ENCODE results near the gene CPED1.

DNA sequence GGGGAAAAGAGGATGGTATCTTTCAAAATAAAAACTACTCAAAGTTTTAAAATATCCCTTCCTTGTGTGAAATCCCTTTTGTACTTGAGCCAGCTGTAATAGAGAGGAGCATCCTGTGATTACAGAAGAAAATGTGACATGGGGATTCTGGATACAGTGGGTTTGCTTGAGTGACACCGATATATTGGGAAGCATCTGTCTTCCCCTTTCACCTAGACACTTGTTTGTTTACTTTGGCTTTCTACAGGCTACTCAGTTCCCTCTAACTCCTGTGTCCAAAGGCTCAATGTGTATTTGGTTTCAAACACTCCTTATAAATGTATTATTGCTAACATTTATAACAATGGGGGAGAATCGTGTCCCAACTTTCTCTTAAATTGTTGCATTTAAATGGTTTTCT, 24.4 kb downstream of the CPED1 start:
- TF ChIP-seq, protein P1, sequence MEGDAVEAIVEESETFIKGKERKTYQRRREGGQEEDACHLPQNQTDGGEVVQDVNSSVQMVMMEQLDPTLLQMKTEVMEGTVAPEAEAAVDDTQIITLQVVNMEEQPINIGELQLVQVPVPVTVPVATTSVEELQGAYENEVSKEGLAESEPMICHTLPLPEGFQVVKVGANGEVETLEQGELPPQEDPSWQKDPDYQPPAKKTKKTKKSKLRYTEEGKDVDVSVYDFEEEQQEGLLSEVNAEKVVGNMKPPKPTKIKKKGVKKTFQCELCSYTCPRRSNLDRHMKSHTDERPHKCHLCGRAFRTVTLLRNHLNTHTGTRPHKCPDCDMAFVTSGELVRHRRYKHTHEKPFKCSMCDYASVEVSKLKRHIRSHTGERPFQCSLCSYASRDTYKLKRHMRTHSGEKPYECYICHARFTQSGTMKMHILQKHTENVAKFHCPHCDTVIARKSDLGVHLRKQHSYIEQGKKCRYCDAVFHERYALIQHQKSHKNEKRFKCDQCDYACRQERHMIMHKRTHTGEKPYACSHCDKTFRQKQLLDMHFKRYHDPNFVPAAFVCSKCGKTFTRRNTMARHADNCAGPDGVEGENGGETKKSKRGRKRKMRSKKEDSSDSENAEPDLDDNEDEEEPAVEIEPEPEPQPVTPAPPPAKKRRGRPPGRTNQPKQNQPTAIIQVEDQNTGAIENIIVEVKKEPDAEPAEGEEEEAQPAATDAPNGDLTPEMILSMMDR (IDR thresholded peaks at IDR 0.05): no peak
- TF ChIP-seq POLR2A (IDR thresholded peaks at IDR 0.05) (no peak), POLR2AphosphoS5 (IDR thresholded peaks at IDR 0.05) (no peak)
